ENCODE results near the gene SP110.
"Not testable (repeated sequence)": the region's sequence is repeated elsewhere in the genome, so short reads cannot be mapped to it uniquely, and the experiment has no call there.

Gene SP110

GRCh38 chr2:230224458-230224857, 4.7 kb upstream of the SP110 start:
- DNase-seq (ENCODE audit: low spot score), result no peak

- DNase-seq (ENCODE audit: low spot score), result not testable (repeated sequence)
Measured at GRCh38 chr2:230222829-230223228, 3.0 kb upstream of the SP110 start.

- DNase-seq (ENCODE audit: low spot score), result no peak
Measured at GRCh38 chr2:230221493-230221892, 1.7 kb upstream of the SP110 start.

- DNase-seq (ENCODE audit: low spot score), result peak; percentile 14
Measured at GRCh38 chr2:230220347-230220969, 674 bp upstream of the SP110 start.

- no peak for DNase-seq (ENCODE audit: low spot score)
Measured at GRCh38 chr2:230218421-230218820, 1.4 kb downstream of the SP110 start.

- no peak for DNase-seq (ENCODE audit: low spot score)
Measured at GRCh38 chr2:230217424-230217823, 2.4 kb downstream of the SP110 start.

GRCh38 chr2:230216489-230216888, 3.3 kb downstream of the SP110 start:
- no peak for DNase-seq (ENCODE audit: low spot score)

- no peak for DNase-seq (ENCODE audit: low spot score)
Measured at GRCh38 chr2:230209422-230210051, 10.2 kb downstream of the SP110 start.

GRCh38 chr2:230208576-230208975, 11.2 kb downstream of the SP110 start:
- DNase-seq (ENCODE audit: low spot score), result no peak

GRCh38 chr2:230205721-230206120, 14.1 kb downstream of the SP110 start:
- DNase-seq (ENCODE audit: low spot score), result no peak

- DNase-seq (ENCODE audit: low spot score), result no peak
Measured at GRCh38 chr2:230205034-230205433, 14.8 kb downstream of the SP110 start.

- DNase-seq (ENCODE audit: low spot score), result no peak
Measured at GRCh38 chr2:230203110-230203676, 16.6 kb downstream of the SP110 start.

GRCh38 chr2:230202430-230203109, 17.2 kb downstream of the SP110 start:
- DNase-seq (ENCODE audit: low spot score), result no peak

- DNase-seq (ENCODE audit: low spot score), result no peak
Measured at GRCh38 chr2:230184727-230185578, 34.8 kb downstream of the SP110 start.

GRCh38 chr2:230181195-230181594, 38.6 kb downstream of the SP110 start:
- DNase-seq (ENCODE audit: low spot score), result no peak

- no peak for DNase-seq (ENCODE audit: low spot score)
Measured at GRCh38 chr2:230179907-230180306, 39.9 kb downstream of the SP110 start.

GRCh38 chr2:230178546-230179485, 41.0 kb downstream of the SP110 start:
- no peak for DNase-seq (ENCODE audit: low spot score)

- no peak for DNase-seq (ENCODE audit: low spot score)
Measured at GRCh38 chr2:230176996-230177395, 42.8 kb downstream of the SP110 start.

- no peak for DNase-seq (ENCODE audit: low spot score)
Measured at GRCh38 chr2:230174466-230174865, 45.3 kb downstream of the SP110 start.

GRCh38 chr2:230172852-230173251, 46.9 kb downstream of the SP110 start:
- no peak for DNase-seq (ENCODE audit: low spot score)

- no peak for DNase-seq (ENCODE audit: low spot score)
Measured at GRCh38 chr2:230172156-230172555, 47.6 kb downstream of the SP110 start.

Measured in GM03348 (cell line).